IMR-90 (cell line): Measurements from ENCODE around the gene BSND. TPM values are rescaled to one million over a fixed set of nuclear protein-coding genes. Genes with fewer than 3 reads are reported as not detected.

Experiments
- ATAC-seq: fragments of 200-7000 bp; cut with Tn5 transposase; 2 replicates; pipeline ENCODE4 v1.9.1; 2020; ENCODE audit warnings: low read depth, mild to moderate bottlenecking, moderate library complexity
- BruUV-seq: library from RNA; stranded (reverse); fragments of 400-500 nt; replicated peaks from 2 replicates; lab custom pipeline; 2021; lab: Mats Ljungman, UMichigan
- CTCF ChIA-PET: fragments of 300-600 bp; formaldehyde crosslinking; extraction: SDS; loops from one replicate; lab custom pipeline; 2021; ENCODE audit warnings: antibody characterized with exemption; lab: Yijun Ruan, JAX
- POLR2A ChIA-PET: fragments of 300-600 bp; sonication (Branson Sonifier 250); formaldehyde crosslinking; loops from one replicate; lab custom pipeline; 2022; ENCODE audit warnings: antibody characterized with exemption; ENCODE audit not compliant: unreplicated experiment; lab: Charles Lee
- DNase-seq: peaks from one replicate; pipeline ENCODE4 v3.0.0; 2013
- H2AFZ ChIP-seq: replicated peaks from 2 replicates; pipeline ENCODE3; 2013; ENCODE audit warnings: low read length, mild to moderate bottlenecking; ENCODE audit not compliant: poor library complexity
- H2AK5ac ChIP-seq: 2 replicates; pipeline ENCODE4 v1.6.1; 2013; ENCODE audit warnings: low read depth, low read length, inconsistent platforms
- H2AK9ac ChIP-seq: replicated peaks from 2 replicates; pipeline ENCODE3; 2013; ENCODE audit warnings: mild to moderate bottlenecking, low read depth, low read length, moderate library complexity; ENCODE audit not compliant: poor library complexity
- H2BK120ac ChIP-seq: 2 replicates; pipeline ENCODE4 v1.6.1; 2013; ENCODE audit warnings: low read depth, low read length, inconsistent platforms
- H2BK15ac ChIP-seq: 3 replicates; pipeline ENCODE4 v1.6.1; 2013; ENCODE audit warnings: low read depth, low read length, inconsistent platforms
- H2BK20ac ChIP-seq: 2 replicates; pipeline ENCODE4 v1.6.1; 2013; ENCODE audit warnings: low read depth, mild to moderate bottlenecking, inconsistent platforms, low read length, moderate library complexity
- H2BK5ac ChIP-seq: 2 replicates; pipeline ENCODE4 v1.6.1; 2013; ENCODE audit warnings: mild to moderate bottlenecking, low read depth, low read length, inconsistent platforms; ENCODE audit not compliant: poor library complexity, severe bottlenecking
- H3K14ac ChIP-seq: replicated peaks from 2 replicates; pipeline ENCODE4 v1.6.1; 2013; ENCODE audit warnings: low read depth, low read length, inconsistent platforms
- H3K18ac ChIP-seq: 2 replicates; pipeline ENCODE4 v1.6.1; 2013; ENCODE audit warnings: low read depth, low read length, control low read depth
- H3K23ac ChIP-seq: 2 replicates; pipeline ENCODE4 v1.6.1; 2013; ENCODE audit warnings: low read depth, low read length, inconsistent platforms
- H3K27ac ChIP-seq: 2 replicates; pipeline ENCODE4 v1.5.1; 2013; ENCODE audit warnings: mild to moderate bottlenecking, control low read depth, low read length; ENCODE audit not compliant: insufficient read depth
- H3K27me3 ChIP-seq: 2 replicates; pipeline ENCODE4 v1.6.1; 2013; ENCODE audit warnings: low read length; ENCODE audit not compliant: control insufficient read depth, insufficient read depth
- H3K36me3 ChIP-seq: 2 replicates; pipeline ENCODE4 v1.6.1; 2013; ENCODE audit warnings: low read length, mixed read lengths; ENCODE audit not compliant: control insufficient read depth, insufficient read depth
- H3K4ac ChIP-seq: 2 replicates; pipeline ENCODE4 v1.6.1; 2013; ENCODE audit warnings: low read depth, low read length, inconsistent platforms
- H3K4me1 ChIP-seq: 2 replicates; pipeline ENCODE4 v1.6.1; 2013; ENCODE audit warnings: low read length, mixed read lengths; ENCODE audit not compliant: control insufficient read depth, insufficient read depth
- H3K4me2 ChIP-seq: 2 replicates; pipeline ENCODE4 v1.6.1; 2013; ENCODE audit warnings: low read depth, mild to moderate bottlenecking, control low read depth, low read length, moderate library complexity
- H3K4me3 ChIP-seq: 2 replicates; pipeline ENCODE4 v1.5.1; 2013; ENCODE audit warnings: low read depth, mild to moderate bottlenecking, control low read depth, low read length, moderate library complexity; ENCODE audit not compliant: insufficient read depth
- H3K56ac ChIP-seq: 2 replicates; pipeline ENCODE4 v1.6.1; 2013; ENCODE audit warnings: low read length, inconsistent platforms; ENCODE audit not compliant: insufficient read depth; ENCODE audit errors: extremely low read depth
- H3K79me1 ChIP-seq, 2 experiments: 2 replicates each; pipeline ENCODE4 v1.6.1; 2013; ENCODE audit warnings: low read length in 2 of 2, inconsistent platforms in 1 of 2, low read depth in 1 of 2
- H3K9ac ChIP-seq: 2 replicates; pipeline ENCODE4 v1.6.1; 2013; ENCODE audit warnings: low read depth, low read length, control low read depth
- H3K9me1 ChIP-seq: 2 replicates; pipeline ENCODE4 v1.6.1; 2013; ENCODE audit warnings: low read length, inconsistent platforms; ENCODE audit not compliant: insufficient read depth
- H3K9me3 ChIP-seq: 2 replicates; pipeline ENCODE4 v1.6.1; 2013; ENCODE audit warnings: low read length; ENCODE audit not compliant: control insufficient read depth, insufficient read depth
- H4K20me1 ChIP-seq: 2 replicates; pipeline ENCODE4 v1.6.1; 2013; ENCODE audit warnings: low read length, inconsistent platforms; ENCODE audit not compliant: insufficient read depth
- H4K5ac ChIP-seq: 2 replicates; pipeline ENCODE4 v1.6.1; 2013; ENCODE audit warnings: mild to moderate bottlenecking, low read depth, low read length, control low read depth
- H4K8ac ChIP-seq, 2 experiments: 2 replicates each; pipeline ENCODE4 v1.6.1; 2013; ENCODE audit warnings: low read depth in 2 of 2, low read length in 2 of 2, control low read depth in 1 of 2, inconsistent platforms in 1 of 2
- H4K91ac ChIP-seq: 2 replicates; pipeline ENCODE4 v1.6.1; 2013; ENCODE audit warnings: low read depth, low read length, inconsistent platforms; ENCODE audit not compliant: insufficient read depth
- CEBPB ChIP-seq: IDR thresholded peaks from 2 replicates; pipeline ENCODE4 v1.6.1; 2012; ENCODE audit warnings: low read depth, low read length, improper control_type of control experiment
- RCOR1 ChIP-seq: IDR thresholded peaks from 2 replicates; pipeline ENCODE4 v1.6.1; 2012; ENCODE audit warnings: mild to moderate bottlenecking, low read length, improper control_type of control experiment; ENCODE audit not compliant: insufficient replicate concordance
- SMC3 ChIP-seq: fragments of 150-350 bp; IDR thresholded peaks from 2 replicates; pipeline ENCODE4 v1.6.1; 2016; ENCODE audit warnings: low read depth, mild to moderate bottlenecking, antibody characterized with exemption, low read length, moderate library complexity
- WGBS, 2 experiments: methylation state at CpG; one replicate each; pipeline versions ENCODE4 v1.1.5 to v1.1.7; 2013; ENCODE audit warnings: missing lambda C conversion rate in 2 of 2; ENCODE audit not compliant: insufficient read length in 1 of 2; ENCODE audit errors: extremely low coverage in 2 of 2; 5-methylcytosine and 5-hydroxymethylcytosine counted together
- dilution Hi-C: fragments of 300-500 bp; cut with HindIII; formaldehyde crosslinking; loops from one replicate; pipeline ENCODE4 v1.14.3; 2018; ENCODE audit warnings: low sequenced_read_pairs; ENCODE audit not compliant: unreplicated experiment
- in situ Hi-C: fragments of 300-500 bp; cut with MboI; formaldehyde crosslinking; loops from 3 replicates; pipeline ENCODE4 v1.14.3; 2019; ENCODE audit warnings: low sequenced_read_pairs, inconsistent platforms, mixed read lengths
- intact Hi-C: fragments of 100-400 bp; cut with micrococcal nuclease; formaldehyde crosslinking; loops from 2 replicates; pipeline ENCODE4 v1.10.0; 2022
- polyA plus RNA-seq, 3 experiments: library from polyadenylated mRNA; depleted of rRNA; stranded (reverse); fragments of >200 nt; gene quantifications; 2 replicates each; pipeline ENCODE4 v1.2.3, GENCODE V29; 2012; ENCODE audit warnings: low replicate concordance in 1 of 3
- total RNA-seq: library from RNA; depleted of rRNA; stranded (reverse); fragments of >200 nt; gene quantifications from 2 replicates; pipeline ENCODE4 v1.2.3, GENCODE V29; 2012

The BSND gene
- total and polyA plus RNA-seq, 2 of the 4 experiments (the other 2 are of a cell fraction), result not detected

DNA sequence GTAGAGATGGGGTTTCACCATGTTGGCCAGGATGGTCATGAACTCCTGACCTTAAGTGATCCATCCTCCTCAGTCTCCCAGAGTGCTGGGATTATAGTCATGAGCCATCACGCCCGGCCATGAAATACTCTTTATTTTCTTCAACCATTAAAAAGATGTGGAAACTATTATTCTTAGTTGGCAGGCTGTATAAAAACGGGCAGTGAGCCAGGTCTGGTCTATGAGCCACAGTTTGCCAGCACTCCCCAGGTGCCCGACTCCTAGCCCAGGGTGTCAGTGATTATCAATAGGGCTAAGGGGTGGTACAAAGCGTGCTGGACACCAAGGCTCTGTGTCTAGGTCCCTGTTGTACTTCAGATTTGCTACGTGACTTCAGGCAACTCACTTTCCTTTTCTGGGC lies 22.0 kb upstream of the BSND start:
- H2BK20ac ChIP-seq, result no peak overlapping the region
- H3K4me2 ChIP-seq, result no peak overlapping the region
- no peaks in the 10 kb centered on the region for H3K9me3 ChIP-seq
- no peak overlapping the region for H3K4me3 ChIP-seq
- ATAC-seq (no peak), DNase-seq (no peak)
- no peak overlapping the region for H3K14ac ChIP-seq
- no peak overlapping the region for H2AK5ac ChIP-seq
- POLR2A ChIA-PET, result interaction anchor here (0.6 kb wide), 1 partner anchor 90 kb away, joined by 5 read pairs; the partner anchor contains the start of gene DHCR24
- H4K91ac ChIP-seq, result no peak overlapping the region
- H3K9me1 ChIP-seq, result 0 out of 2 replicates have a peak, but pooled peaks cover 4% of the 10 kb centered on the region
- CTCF ChIA-PET, result interaction anchor here (1.8 kb wide), 1 partner anchor 19 kb away, joined by 6 read pairs; no protein-coding TSS in a partner anchor
- peaks cover 55% of the 10 kb centered on the region for H3K27me3 ChIP-seq
- H4K8ac ChIP-seq, result no peak overlapping the region
- no peak overlapping the region for H3K18ac ChIP-seq
- TF ChIP-seq RCOR1, result no peak
- TF ChIP-seq CEBPB, result no peak
- TF ChIP-seq SMC3, result no peak
- H3K4ac ChIP-seq, result no peak overlapping the region
- in situ Hi-C loops (no loop called here), dilution Hi-C loops (no loop called here), intact Hi-C loops (no loop called here)
- BruUV-seq, result no TSS peak
- H4K5ac ChIP-seq, result no peak overlapping the region
- no CpG with 5 or more reads among the region's 6 CpGs for WGBS, 2 experiments
- H3K56ac ChIP-seq, result no peak overlapping the region
- no peak overlapping the region for H2BK5ac ChIP-seq
- no peak overlapping the region for H2BK15ac ChIP-seq
- no peak overlapping the region for H2AK9ac ChIP-seq
- no peaks in the 10 kb centered on the region for H3K4me1 ChIP-seq
- H2AFZ ChIP-seq, result no peak overlapping the region
- H3K23ac ChIP-seq, result no peak overlapping the region
- H3K79me1 ChIP-seq, result no peaks in the 10 kb centered on the region
- H4K20me1 ChIP-seq, result no peaks in the 10 kb centered on the region
- H2BK120ac ChIP-seq, result no peak overlapping the region
- no peak overlapping the region for H3K27ac ChIP-seq
- no peak overlapping the region for H3K9ac ChIP-seq
- no peaks in the 10 kb centered on the region for H3K36me3 ChIP-seq
